GM21576 (cell line): ENCODE measurements around the gene WDR44.
"Not testable (repeated sequence)": the region's sequence is repeated elsewhere in the genome, so short reads cannot be mapped to it uniquely, and the experiment has no call there.

Experiments used
- ATAC-seq: cut with Tn5 transposase; IDR thresholded peaks from one replicate; pipeline ENCODE4 v1.9.1; 2021; ENCODE audit warnings: mild to moderate bottlenecking, moderate library complexity; ENCODE audit not compliant: unreplicated experiment

Gene WDR44

DNA sequence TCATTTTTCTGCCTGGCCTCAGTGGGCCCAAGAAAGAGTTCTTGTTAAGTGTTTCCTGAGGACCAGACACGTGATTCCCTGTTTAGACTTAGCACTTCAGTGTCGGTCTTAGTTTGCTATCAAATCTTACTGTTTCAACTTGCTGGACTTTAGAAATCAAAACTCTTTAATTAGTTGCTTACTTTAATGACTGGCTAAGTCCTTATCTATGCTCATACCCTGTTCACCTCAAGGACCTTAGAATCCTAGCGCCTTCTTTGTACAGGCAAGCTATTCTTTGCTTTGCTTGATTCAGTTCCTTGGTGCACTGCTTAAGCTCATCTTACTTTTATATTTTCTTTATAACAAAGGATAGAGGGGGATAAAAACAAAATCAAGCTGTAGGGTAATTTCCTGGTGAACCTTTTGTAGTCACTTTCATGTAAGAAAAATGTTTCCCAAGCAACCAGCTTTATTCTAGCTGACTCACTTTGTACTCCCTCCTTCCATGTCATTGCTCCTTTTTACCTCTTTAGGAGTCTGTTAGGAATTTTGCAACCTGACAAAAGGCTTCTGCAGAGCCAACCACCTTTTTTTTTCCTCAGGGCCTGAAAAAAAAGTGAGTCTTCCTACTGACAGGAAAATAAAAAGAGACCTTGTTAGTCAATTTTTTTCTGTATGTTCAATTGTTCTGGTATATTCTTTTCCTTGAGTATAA lies 14.7 kb downstream of the WDR44 start:
- ATAC-seq, result no peak

DNA sequence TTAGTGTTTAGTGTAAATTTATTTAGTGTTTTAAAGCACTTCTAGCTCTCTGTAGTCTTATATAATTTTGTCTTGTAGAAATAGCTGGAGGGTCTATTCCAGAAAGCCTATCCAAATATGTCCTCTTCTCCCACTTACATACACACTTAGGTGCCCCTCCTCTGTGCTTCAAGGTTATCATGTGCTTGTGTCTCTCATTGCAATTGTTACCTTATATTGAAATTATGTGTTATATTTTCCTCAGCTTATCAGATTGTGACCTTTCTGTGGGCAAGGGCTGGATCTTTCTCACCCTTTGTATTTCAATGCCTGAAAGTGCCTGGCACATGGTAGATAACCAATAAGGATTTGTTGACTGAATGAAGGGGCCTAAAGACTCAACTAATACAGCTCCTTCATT lies 18.4 kb downstream of the WDR44 start:
- no peak for ATAC-seq

DNA sequence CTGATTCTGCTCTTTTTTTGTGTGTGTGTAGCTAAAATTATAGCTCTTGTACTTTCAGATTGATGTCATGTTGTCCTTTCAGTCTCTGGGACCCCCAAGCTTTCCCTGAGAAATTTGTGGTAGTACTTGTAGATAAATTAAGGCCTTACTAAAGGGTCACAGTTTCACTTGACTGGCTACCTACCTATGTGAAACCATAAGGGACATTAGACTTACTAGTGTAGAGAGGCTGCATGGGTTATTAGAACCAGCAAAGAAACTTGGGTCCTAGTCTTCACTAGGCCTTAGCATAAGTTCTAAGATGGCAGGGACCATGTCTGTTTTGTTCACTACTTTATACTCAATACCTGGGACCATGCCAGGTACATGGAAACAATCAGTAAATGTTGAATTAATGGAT lies 21.4 kb downstream of the WDR44 start:
- ATAC-seq, result no peak

DNA sequence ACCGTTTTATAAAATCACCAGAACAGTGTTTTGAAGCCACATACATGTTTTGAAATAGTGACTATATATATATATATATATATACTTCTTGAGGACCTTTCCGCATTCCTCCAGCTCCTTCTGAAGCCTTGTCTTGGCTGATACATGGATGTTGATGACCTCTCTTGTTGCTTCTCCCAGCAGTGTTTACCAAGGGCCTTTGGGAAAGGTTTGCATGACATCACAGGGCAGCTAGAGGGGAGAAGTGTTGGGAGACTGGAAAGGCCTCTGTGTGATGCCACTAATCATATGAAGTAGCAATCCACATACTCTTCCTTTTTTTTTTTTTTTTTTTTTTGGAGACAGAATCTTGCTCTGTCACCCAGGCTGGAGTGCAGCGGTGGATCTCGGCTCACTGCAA lies 22.5 kb downstream of the WDR44 start:
- no peak for ATAC-seq

DNA sequence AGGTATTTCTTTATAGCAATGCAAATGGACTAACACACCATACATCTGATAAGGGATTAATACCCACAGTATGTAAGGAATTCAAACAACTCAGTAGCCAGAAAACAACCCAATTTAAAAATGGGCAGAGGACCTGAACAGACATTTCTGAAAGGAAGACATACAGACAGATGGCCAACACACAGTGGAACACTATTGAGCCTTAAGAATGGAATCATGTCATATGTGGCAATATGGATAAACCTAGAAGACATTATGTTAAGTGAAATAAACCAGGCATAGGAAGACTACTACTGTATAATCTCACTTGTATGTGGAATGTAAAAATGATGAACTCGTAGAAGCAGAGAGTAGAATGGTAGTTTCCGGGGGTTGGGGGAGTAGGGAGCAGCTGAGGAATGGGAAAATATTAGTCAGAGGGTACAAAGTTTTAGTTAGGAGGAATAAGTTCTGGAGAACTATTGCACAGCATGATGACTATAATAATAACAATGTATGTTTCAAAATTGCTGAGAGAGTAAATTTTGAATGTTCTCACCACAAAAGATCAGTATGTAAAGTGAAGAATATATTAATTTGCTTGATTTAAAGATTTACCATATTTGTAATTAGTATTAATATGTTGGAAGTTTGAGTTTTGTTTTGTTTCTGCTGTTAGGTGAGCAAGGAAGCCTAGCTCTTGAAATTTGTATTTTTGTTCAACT lies 25.2 kb downstream of the WDR44 start:
- no peak for ATAC-seq

DNA sequence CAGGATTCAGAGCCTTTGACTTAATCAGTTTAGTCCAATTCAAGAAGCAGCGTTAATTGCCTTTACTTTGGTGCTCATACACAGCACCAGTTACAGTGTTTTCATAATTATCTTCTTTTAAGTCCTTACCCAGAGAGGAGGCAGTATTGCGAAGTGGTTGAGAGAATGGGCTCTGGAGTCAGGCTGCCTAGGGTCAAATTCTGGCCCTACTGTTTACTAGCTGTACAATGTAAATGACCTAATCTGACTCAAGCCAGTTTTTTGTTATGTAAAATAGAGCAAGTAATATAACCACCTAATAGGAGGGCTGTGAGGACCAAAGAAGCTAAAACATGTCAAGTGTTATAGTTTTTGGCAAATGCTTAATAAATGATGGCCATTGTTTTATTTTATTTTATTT lies 27.6 kb downstream of the WDR44 start:
- no peak for ATAC-seq

DNA sequence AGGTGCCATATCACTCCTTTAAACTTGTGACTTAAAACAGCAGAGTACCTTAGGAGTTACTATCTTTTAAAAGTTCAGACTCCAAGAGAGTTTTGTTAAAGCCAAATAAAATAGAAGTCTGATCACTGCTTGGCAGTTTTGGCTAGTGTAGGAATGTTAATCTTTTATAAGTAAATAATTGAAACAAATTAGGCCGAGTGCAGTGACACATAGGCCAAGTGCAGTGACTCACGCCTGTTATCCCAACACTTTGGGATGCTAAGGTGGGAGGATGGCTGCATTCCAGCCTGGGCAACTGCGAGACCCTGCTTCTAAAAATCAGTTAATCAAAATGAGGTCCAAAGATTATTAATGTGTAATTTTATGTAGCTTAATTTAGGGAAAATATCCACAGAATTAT lies 37.2 kb downstream of the WDR44 start:
- no peak for ATAC-seq

DNA sequence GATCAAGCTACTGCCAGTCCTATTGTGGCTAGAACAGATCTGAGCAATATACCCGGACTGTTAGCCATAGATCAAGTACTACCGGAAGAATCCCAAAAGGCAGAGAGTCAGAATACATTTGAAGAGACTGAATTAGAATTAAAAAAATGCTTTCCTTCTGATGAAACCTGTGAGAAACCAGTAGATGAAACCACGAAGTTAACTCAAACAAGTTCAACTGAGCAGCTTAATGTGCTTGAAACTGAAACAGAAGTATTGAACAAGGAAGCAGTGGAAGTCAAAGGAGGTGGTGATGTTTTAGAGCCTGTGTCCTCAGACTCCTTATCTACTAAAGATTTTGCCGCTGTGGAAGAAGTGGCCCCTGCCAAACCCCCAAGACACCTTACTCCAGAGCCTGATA lies 46.8 kb downstream of the WDR44 start:
- peak; percentile 58 for ATAC-seq

DNA sequence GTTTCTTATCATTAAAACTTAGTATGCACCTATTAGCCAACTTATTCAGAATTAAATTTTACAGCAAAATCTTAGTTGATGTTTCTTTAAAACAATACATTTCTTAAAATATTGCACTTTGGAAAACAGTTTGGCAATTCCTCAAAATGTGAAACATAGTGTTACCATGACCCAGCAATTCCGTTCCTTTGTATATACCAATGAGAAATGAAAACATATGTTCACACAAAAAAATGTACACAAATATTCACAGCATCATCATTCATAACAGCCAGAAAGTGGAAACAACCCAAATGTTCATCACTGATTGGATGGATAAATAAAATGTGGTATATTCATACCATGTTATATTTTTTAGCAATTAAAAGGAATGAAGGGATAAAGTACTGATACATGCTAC lies 50.2 kb downstream of the WDR44 start:
- ATAC-seq, result no peak

DNA sequence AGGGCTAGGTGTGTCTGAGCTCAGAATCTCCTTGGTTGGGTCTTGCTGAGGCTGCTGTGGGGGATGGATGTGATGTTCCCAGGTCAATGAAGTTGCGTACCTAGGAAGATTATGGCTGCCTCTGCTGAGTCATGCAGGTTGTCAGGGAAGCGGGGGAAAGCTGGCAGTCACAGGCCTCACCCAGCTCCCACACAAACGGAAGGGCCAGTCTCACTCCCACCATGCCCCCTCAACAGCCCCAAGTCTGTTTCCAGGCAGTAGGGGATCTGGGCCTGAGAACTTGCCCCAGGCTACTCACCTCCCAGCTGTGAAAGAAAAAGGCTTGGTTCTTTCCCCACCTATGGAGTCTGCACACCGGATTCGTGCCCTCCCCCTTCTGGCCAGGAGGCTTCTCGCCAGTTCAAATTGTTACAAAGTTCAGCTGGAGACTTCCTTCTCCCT lies 72.9 kb downstream of the WDR44 start:
- no peak for ATAC-seq

DNA sequence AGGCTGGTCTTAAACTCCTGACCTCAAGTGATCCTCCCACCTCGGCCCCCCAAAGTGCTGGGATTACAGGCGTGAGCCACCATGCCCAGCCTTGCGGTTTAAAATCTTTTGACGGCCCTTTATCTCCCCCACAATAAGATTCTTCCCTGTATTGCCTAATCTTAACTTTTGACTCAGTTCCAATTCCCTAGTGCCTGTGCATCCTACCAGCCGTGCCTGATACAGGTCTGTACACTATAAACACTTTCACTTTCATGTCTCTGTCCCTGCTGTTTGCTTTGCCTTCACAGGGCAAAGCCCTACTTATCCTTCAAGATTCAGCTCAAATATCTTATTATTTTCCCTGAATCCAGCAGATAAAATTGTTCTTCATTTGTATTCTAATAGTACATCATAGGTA lies 74.6 kb downstream of the WDR44 start:
- ATAC-seq, result no peak

DNA sequence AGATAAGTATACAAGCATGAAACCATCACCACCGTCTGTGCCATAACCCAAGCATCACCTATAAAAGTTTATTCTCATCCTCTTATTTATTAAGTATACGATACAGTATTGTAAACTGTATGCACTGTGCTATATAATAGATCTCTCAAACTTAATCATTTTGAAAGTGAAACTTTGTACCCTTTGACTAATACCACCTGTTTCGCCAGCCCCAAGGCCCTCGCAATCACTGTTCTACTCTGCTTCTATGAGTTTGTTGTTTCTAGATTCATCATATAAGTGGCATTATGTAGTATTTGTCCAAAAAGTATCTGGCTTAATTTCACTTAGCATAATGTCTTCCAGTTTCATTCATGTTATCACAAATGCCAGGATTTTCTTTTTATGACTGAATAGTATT lies 77.7 kb downstream of the WDR44 start:
- peak; percentile 98 for ATAC-seq

DNA sequence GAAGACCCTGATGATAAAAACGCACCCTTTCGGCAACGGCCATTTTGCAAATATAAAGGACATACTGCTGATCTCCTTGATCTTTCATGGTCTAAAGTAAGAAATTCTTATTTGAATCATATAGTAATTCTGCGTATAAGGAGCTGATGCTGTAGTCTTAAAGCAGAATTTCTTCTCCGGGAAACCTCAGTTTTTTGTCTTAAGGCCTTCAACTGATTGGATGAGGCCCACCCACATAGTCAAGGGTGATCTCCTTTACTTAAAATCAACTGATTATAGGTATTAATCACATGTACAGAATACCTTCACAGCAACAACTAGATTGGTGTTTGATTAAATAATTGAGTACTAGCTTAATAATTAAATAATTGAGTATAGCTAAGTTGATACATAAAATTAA lies 86.9 kb downstream of the WDR44 start:
- no peak for ATAC-seq

DNA sequence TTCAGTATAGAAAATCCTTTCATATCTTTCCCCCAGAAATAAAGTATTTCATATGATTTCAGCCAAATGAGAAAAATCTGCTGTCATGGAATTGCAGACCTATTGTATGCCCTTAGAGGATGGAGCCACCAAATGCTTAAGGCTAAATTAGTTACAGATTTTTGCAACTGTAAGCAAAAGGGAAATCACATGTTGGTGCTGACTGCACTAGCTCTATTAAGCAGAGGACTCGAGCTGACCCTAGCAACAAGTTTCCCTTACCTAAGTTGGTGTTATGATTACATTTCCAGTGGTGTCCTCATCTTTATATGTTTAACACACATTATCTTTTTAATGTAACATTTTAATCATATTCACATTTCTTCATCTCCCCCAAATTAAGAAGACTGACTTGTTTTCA lies 91.4 kb downstream of the WDR44 start:
- ATAC-seq, result no peak

DNA sequence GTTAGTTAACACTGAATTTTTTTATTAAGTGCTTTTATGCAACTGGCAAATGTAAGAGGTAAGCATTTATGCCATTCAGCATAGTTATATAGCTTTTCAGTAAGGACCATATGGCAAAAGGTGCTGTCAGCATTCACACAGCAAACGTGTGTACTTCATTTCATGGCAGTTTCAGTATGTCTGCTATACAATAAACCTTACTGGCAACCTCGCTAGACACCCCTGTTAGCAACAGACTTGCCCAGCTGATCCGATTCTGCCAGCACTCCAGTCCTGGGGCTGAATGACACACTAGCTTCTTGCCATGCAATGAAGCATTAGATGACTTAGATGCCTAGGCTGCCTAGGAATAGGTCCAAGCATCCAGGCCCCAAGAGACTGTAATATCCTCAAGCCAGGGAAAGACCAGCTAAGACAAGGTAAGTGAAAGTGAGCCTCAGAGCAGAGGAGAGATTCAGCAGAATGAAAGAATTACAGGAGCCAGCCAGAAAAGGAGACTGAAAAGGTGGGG lies 102.4 kb downstream of the WDR44 start:
- ATAC-seq, result no peak

DNA sequence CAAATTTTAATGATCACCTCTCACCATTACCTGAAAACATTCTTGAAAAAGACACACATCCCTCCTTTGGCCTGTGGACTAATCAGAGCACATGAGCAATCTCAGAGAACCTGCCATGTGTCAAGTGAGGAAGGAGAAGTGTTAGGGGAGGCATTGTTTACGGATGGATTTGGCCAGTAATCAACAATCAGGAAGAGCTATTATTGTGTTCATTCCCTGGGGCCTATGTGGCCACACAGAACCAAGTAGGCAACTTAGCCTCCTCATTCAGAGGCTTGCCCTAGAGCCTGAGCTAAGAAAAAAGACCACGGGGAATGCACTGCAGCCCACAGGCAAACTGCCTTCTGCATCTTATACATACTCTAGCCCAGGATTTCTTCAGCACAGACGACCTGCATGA lies 109.1 kb downstream of the WDR44 start:
- no peak for ATAC-seq

DNA sequence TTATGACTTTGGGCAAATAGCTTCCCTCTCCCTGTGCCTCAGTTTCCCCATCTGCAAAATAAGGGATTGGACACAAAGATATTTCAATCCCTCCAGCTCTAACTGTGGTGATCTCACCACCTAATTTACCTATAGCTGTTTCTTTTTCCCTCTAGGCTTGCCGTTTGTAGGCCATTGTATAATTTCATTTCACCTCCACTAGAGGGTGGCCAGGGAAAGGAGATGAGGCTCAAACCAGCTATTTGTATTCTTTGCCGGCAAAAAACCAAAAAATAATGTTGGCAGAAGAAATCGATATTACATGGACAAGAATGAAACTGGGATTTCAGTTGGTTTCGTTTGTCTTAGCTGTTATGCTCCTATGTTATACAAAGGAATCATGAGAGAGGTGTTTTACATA lies 113.6 kb downstream of the WDR44 start:
- peak; percentile 77 for ATAC-seq

DNA sequence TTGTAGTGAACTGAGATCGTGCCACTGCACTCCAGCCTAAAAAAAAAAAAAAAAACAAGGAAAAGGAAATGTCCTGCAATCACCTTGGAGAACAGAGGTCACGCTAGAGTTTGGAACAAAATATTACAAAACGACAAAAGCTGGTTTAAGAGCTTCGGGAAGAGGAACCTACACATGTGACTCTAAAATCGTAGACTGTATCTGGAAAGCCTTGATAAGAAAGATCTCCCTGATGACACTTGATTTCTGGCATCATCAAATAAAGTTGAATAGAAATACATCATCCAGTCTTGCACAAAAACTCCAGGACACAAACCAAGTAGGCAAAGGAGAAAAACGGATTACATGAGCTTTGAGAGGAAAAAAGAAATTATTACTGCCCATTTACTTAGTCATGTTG lies 118.6 kb downstream of the WDR44 start:
- ATAC-seq, result no peak

DNA sequence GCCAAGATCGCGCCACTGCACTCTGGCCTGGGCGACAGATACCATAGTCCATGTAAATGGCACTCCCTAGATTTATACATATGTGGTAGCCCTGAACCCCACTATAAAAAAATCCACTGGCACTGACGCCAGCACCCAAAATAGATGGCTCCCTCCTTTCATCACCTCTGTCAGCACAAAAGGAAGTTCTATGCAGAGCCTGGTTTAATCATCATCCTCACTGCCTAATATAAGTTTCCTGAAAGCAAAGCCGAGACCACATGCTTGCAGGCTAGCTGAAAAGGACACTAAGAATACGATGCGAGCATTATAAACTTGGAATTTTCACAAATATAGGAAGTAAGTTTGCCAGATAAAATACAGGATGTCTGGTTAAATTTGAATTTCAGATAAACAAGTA lies 122.2 kb downstream of the WDR44 start:
- ATAC-seq, result no peak

DNA sequence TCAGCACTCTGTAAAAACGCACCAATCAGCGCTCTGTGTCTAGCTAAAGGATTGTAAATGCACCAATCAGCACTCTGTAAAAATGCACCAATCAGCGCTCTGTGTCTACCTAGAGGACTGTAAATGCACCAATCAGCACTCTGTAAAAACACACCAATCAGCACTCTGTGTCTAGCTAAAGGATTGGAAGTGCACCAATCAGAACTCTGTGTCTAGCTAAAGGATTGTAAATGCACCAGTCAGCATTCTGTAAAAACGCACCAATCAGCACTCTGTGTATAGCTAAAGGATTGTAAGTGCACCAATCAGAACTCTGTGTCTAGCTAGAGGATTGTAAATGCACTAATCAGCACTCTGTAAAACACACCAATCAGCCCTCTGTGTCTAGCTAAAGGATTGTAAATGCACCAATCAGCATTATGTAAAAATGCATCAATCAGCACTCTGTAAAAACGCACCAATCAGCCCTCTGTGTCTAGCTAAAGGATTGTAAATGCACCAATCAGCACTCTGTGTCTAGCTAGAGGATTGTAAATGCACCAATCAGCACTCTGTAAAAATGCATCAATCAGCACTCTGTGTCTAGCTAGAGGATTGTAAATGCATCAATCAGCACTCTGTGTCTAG lies 124.9 kb downstream of the WDR44 start:
- not testable (repeated sequence) for ATAC-seq

DNA sequence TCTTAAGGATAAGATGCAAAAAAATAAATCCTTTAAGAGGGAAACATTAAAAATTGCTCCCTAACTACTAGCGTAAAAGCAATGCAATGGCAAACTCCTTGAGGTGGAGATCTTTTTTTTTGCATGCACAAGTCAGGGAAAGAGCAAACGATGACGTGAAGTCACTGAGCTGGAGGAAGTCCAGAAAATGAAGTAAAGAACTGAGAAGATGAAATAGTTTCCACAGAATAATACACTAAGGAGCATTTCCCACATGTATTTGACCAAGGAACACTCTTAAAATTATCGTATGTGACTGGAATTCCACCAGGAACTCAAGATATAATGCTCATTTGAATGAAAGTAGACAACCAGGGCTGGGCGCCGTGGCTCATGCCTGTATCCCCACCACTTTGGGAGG lies 128.7 kb downstream of the WDR44 start:
- ATAC-seq, result no peak

DNA sequence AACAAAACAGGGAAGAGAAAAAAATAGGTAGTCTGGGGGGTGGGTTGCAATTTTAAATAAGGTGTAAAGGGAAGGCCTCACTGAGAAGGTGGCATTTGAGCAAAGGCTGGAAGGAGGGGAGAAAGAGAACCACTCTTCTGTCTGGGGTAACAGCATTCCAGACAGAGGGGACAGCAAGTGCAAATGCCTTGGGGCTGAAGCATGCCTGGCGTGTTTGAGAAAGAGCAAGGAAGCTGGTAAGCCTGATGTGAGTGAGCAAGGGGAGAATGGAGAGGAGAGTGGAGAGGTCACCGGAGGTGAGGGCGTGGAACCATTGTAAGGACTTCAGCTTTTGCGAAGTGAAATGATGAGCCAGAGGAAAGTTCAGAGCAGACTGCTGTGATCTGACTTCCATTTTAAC lies 130.0 kb downstream of the WDR44 start:
- no peak for ATAC-seq
